K562 (cell line): ENCODE results near the gene KRT4. TPM values are rescaled to one million over a fixed set of nuclear protein-coding genes. Genes with fewer than 3 reads are reported as not detected.

ENCODE experiments used
- ATAC-seq: fragments of 200-7000 bp; cut with Tn5 transposase; 3 replicates; pipeline ENCODE4 v1.9.1; 2020; ENCODE audit warnings: moderate library complexity
- BruUV-seq: library from RNA; stranded (reverse); fragments of 400-500 nt; replicated peaks from 2 replicates; lab custom pipeline; 2021; lab: Mats Ljungman, UMichigan
- CTCF ChIA-PET: fragments of 300-600 bp; formaldehyde crosslinking; extraction: SDS; loops from one replicate; lab custom pipeline; 2021; ENCODE audit warnings: low intra/inter-chr PET ratio; lab: Yijun Ruan, JAX
- POLR2A ChIA-PET: fragments of 300-600, 350-650 bp; sonication (Branson Sonifier 250); formaldehyde crosslinking; extraction: SDS; loops from one replicate; lab custom pipeline; 2021; ENCODE audit warnings: antibody characterized with exemption, inconsistent platforms; lab: Yijun Ruan, JAX
- DNase-seq, 4 experiments: peaks; one replicate each; pipeline versions ENCODE4 v3.0.0 to v3.0.0-alpha.2; 2011 to 2018; ENCODE audit warnings: low spot score in 3 of 4, mixed read lengths in 3 of 4; ENCODE audit errors: extremely low read depth in 1 of 4
- FAIRE-seq: peaks from 2 replicates; lab custom pipeline; 2011; peaks lifted over from hg19 to GRCh38; lab: Jason Lieb, UNC
- H2AFZ ChIP-seq: 2 replicates; pipeline ENCODE4 v1.6.0; 2011; ENCODE audit warnings: low read depth, low read length, control low read depth, inconsistent platforms
- H3K27ac ChIP-seq: fragments of 200-600 bp; 3 replicates; pipeline ENCODE4 v1.8.0; 2011; ENCODE audit warnings: low read depth, mild to moderate bottlenecking, control low read depth, inconsistent platforms, low read length, moderate library complexity, mixed read lengths; ENCODE audit errors: extremely low read depth
- H3K27me3 ChIP-seq, 2 experiments: fragments of 300-600 bp in 1 of 2; 2 replicates in 1 of 2; 3 replicates in 1 of 2; pipeline versions ENCODE4 v1.6.0 to v1.8.0; 2011; ENCODE audit warnings: inconsistent platforms in 2 of 2, low read length in 2 of 2, mild to moderate bottlenecking in 1 of 2, mixed read lengths in 1 of 2, moderate library complexity in 1 of 2; ENCODE audit not compliant: control insufficient read depth in 2 of 2, insufficient read depth in 2 of 2
- H3K36me3 ChIP-seq: fragments of 300-600 bp; 3 replicates; pipeline ENCODE4 v1.8.0; 2011; ENCODE audit warnings: mild to moderate bottlenecking, low read length, inconsistent platforms; ENCODE audit not compliant: control insufficient read depth, insufficient read depth
- H3K4me1 ChIP-seq, 2 experiments: fragments of 200-600 bp in 1 of 2; replicated peaks in 1 of 2; 2 replicates in 1 of 2; 3 replicates in 1 of 2; pipeline versions ENCODE4 v1.5.1 to v1.8.0; 2011; ENCODE audit warnings: inconsistent platforms in 2 of 2, low read length in 2 of 2, mild to moderate bottlenecking in 1 of 2, mixed read lengths in 1 of 2, moderate library complexity in 1 of 2; ENCODE audit not compliant: control insufficient read depth in 2 of 2, insufficient read depth in 2 of 2
- H3K4me2 ChIP-seq: 2 replicates; pipeline ENCODE4 v1.6.1; 2011; ENCODE audit warnings: low read length, control low read depth, inconsistent platforms, mixed read lengths; ENCODE audit not compliant: insufficient read depth
- H3K4me3 ChIP-seq: fragments of 200-600 bp; sonication (generic), shearing (Covaris generic); 2 replicates; pipeline ENCODE4 v1.5.1; 2016; ENCODE audit warnings: control low read depth, inconsistent platforms
- H3K79me2 ChIP-seq: fragments of 200-600 bp; 3 replicates; pipeline ENCODE4 v1.8.0; 2011; ENCODE audit warnings: low read length, inconsistent platforms; ENCODE audit not compliant: control insufficient read depth, insufficient read depth
- H3K9ac ChIP-seq, 2 experiments: 2 replicates each; pipeline versions ENCODE4 v1.6.0 to v1.6.1; 2011; ENCODE audit warnings: low read depth in 2 of 2, low read length in 2 of 2, control low read depth in 1 of 2, inconsistent platforms in 1 of 2, mild to moderate bottlenecking in 1 of 2, mixed read lengths in 1 of 2; ENCODE audit not compliant: insufficient read depth in 1 of 2
- H3K9me1 ChIP-seq: one replicate; pipeline ENCODE4 v1.6.0; 2011; ENCODE audit warnings: inconsistent platforms, mild to moderate bottlenecking, low read length, moderate library complexity; ENCODE audit not compliant: control insufficient read depth, insufficient read depth
- H3K9me3 ChIP-seq: replicated peaks from 2 replicates; pipeline ENCODE4 v1.5.1; 2011; ENCODE audit warnings: low read depth, low read length, inconsistent platforms; ENCODE audit not compliant: control insufficient read depth, insufficient read depth
- H4K20me1 ChIP-seq: replicated peaks from 2 replicates; pipeline ENCODE4 v1.6.1; 2011; ENCODE audit warnings: low read length, inconsistent platforms, mixed read lengths; ENCODE audit not compliant: control insufficient read depth, insufficient read depth
- CBFA2T3 ChIP-seq: fragments of 450-650 bp; IDR thresholded peaks from 2 replicates; pipeline ENCODE4 v1.6.1; 2017
- KHSRP ChIP-seq: fragments of 450-650 bp; IDR thresholded peaks from 2 replicates; pipeline ENCODE4 v1.6.1; 2017
- KLF16 ChIP-seq: IDR thresholded peaks from 2 replicates; pipeline ENCODE4 v1.6.1; 2016; ENCODE audit warnings: antibody characterized with exemption
- KLF6 ChIP-seq: fragments of 250-450 bp; sonication (Bioruptor Pico); IDR thresholded peaks from 2 replicates; pipeline ENCODE4 v1.4.0; 2020; ENCODE audit warnings: mild to moderate bottlenecking, moderate library complexity, borderline replicate concordance
- MEF2D ChIP-seq: conservative IDR thresholded peaks from 2 replicates; pipeline ENCODE4 v1.6.1; 2016; ENCODE audit warnings: low read depth, missing genetic modification characterization, missing compliant biosample characterization
- NR2C2 ChIP-seq, 2 experiments: fragments of 200-800 bp in 1 of 2; sonication (Bioruptor generic) in 1 of 2; sonication (generic) in 1 of 2; formaldehyde crosslinking in 1 of 2; IDR thresholded peaks; 2 replicates each; pipeline versions ENCODE4 v1.6.1 to v1.8.0; 2016 to 2022; ENCODE audit warnings: mild to moderate bottlenecking in 1 of 2, missing compliant biosample characterization in 1 of 2, missing genetic modification characterization in 1 of 2, missing genetic modification reagents in 1 of 2
- SRSF1 ChIP-seq: fragments of 200-400 bp; formaldehyde crosslinking; IDR thresholded peaks from 2 replicates; pipeline ENCODE4 v1.6.1; 2017; ENCODE audit warnings: mild to moderate bottlenecking, low read depth, low read length, moderate library complexity
- ZNF324 ChIP-seq: fragments of 250-450 bp; sonication (Bioruptor Pico); IDR thresholded peaks from 2 replicates; pipeline ENCODE4 v1.4.0; 2020; ENCODE audit warnings: mild to moderate bottlenecking
- WGBS: fragments of 100-300 bp; shearing (Covaris generic); methylation state at CpG from one replicate; pipeline ENCODE4 v1.1.6; 2016; ENCODE audit warnings: low coverage, mixed read lengths; ENCODE audit not compliant: insufficient coverage; ENCODE audit errors: missing lambda C conversion rate; 5-methylcytosine and 5-hydroxymethylcytosine counted together
- in situ Hi-C: fragments of 300-500 bp; cut with MboI; formaldehyde crosslinking; loops from 4 replicates; pipeline ENCODE4 v1.15.0; 2018; ENCODE audit warnings: inconsistent platforms, mixed read lengths
- intact Hi-C: fragments of 100-400 bp; cut with micrococcal nuclease; formaldehyde crosslinking; loops from 2 replicates; pipeline ENCODE4 v1.14.2; 2022
- polyA plus RNA-seq, 8 experiments: library from polyadenylated mRNA; depleted of rRNA in 4 of 8; stranded (reverse) in 5 of 8; unstranded in 3 of 8; fragments of >200 nt; fragmentation: Nextera tagmentation in 2 of 8; fragmentation: Illumina TruSeq in 1 of 8; extraction: Ambion mirVana in 2 of 8; extraction: Trizol in 1 of 8; gene quantifications; 2 replicates each; pipeline versions ENCODE4 v1.2.1 to v1.2.3, GENCODE V29; 2011 to 2014; ENCODE audit warnings: inconsistent platforms in 1 of 8, missing spikeins in 1 of 8
- total RNA-seq, 7 experiments: library from RNA; depleted of rRNA in 6 of 7; stranded (reverse); fragments of >200 nt in 6 of 7; fragmentation: Illumina TruSeq in 2 of 7; extraction: Trizol in 2 of 7; gene quantifications; 2 replicates each; pipeline versions ENCODE4 v1.2.1 to v1.2.3, GENCODE V29; 2011 to 2021; ENCODE audit warnings: low replicate concordance in 1 of 7
- TF ChIP-seq, protein P1 (sequence below): fragments of 200-600 bp; sonication (generic); IDR thresholded peaks from one replicate; pipeline ENCODE4 v1.6.1; 2012; ENCODE audit warnings: mild to moderate bottlenecking, low read depth, low read length, inconsistent platforms
- TF ChIP-seq, protein P2 (sequence below): fragments of 450-650 bp; IDR thresholded peaks from 2 replicates; pipeline ENCODE4 v1.6.1; 2016; ENCODE audit warnings: missing biosample characterization, missing genetic modification characterization

The KRT4 gene
- total and polyA plus RNA-seq, 9 of the 15 experiments (the other 6 are each of a cell fraction or from before 2014, with no cell fraction given), result not detected

DNA sequence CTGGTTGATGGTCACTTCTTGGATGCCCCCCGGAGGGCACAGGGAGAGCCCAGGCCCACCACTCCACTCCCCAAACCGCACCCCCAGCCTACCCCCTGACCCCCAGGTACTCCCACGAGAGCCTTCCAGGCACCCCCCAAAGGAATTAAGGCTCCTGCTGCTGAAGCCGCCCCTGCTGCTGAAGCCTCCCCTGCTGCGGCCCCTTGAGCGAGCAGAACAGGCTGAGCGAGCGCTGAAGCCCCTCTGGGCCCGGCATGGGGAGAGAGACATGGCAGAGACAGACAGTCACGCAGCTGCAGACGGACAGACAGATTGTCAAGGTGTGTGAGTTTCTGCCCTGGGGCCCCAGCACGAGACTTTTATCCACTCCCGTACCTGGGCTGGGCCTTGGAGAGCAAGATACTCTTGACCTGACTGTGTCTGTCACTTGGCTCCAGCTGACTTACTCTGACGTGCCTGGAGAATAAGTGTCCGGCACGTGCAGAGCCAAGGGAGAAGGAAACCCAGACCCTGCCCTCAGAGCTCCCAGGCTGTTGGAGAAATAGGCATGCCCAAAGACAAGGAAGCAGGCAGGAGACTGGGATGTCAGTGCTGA lies 34.8 kb upstream of the KRT4 start, which contains the start of gene KRT78:
Gene KRT78, minus strand, starts transcription at position 334 of the 595 bp plus-strand sequence. Its CDS starts 64 bp downstream, at position 270.
- Histone ChIP-seq H3K27me3 (peaks cover 20 to 67% of the 10 kb centered on the region in 2 experiments; a peak in 4 of 5 replicates), H3K79me2 (no peaks in the 10 kb centered on the region), H3K9ac (no peak within 1 kb of the TSS), H2AFZ (no peak within 1 kb of the TSS), H3K4me3 (no peak within 1 kb of the TSS), H3K9me1 (no peaks in the 10 kb centered on the region), H3K9me3 (no peaks in the 10 kb centered on the region), H3K36me3 (no peaks in the 10 kb centered on the region), H4K20me1 (peaks cover 6% of the 10 kb centered on the region; the same call in 1 of the 2 replicates), H3K4me2 (no peak within 1 kb of the TSS), H3K4me1 (no peaks in the 10 kb centered on the region), H3K27ac (no peak within 1 kb of the TSS)
- POLR2A ChIA-PET, result interaction anchor here (0.6 kb wide), 1 partner anchor 537 kb away, joined by 3 read pairs; no protein-coding TSS in a partner anchor
- no peak for FAIRE-seq
- no peak for DNase-seq
- BruUV-seq, result no TSS peak
- in situ Hi-C loops (no loop called here), intact Hi-C loops (no loop called here)
- CTCF ChIA-PET, result no interaction called here
- ATAC-seq, result no peak
- 6% methylated on average over 14 of the region's 16 CpGs for WGBS
- no peak for TF ChIP-seq KHSRP
- TF ChIP-seq KLF6 (CRISPR knock-in tag), result no peak
- TF ChIP-seq ZNF324, result no peak
- TF ChIP-seq, protein P1, sequence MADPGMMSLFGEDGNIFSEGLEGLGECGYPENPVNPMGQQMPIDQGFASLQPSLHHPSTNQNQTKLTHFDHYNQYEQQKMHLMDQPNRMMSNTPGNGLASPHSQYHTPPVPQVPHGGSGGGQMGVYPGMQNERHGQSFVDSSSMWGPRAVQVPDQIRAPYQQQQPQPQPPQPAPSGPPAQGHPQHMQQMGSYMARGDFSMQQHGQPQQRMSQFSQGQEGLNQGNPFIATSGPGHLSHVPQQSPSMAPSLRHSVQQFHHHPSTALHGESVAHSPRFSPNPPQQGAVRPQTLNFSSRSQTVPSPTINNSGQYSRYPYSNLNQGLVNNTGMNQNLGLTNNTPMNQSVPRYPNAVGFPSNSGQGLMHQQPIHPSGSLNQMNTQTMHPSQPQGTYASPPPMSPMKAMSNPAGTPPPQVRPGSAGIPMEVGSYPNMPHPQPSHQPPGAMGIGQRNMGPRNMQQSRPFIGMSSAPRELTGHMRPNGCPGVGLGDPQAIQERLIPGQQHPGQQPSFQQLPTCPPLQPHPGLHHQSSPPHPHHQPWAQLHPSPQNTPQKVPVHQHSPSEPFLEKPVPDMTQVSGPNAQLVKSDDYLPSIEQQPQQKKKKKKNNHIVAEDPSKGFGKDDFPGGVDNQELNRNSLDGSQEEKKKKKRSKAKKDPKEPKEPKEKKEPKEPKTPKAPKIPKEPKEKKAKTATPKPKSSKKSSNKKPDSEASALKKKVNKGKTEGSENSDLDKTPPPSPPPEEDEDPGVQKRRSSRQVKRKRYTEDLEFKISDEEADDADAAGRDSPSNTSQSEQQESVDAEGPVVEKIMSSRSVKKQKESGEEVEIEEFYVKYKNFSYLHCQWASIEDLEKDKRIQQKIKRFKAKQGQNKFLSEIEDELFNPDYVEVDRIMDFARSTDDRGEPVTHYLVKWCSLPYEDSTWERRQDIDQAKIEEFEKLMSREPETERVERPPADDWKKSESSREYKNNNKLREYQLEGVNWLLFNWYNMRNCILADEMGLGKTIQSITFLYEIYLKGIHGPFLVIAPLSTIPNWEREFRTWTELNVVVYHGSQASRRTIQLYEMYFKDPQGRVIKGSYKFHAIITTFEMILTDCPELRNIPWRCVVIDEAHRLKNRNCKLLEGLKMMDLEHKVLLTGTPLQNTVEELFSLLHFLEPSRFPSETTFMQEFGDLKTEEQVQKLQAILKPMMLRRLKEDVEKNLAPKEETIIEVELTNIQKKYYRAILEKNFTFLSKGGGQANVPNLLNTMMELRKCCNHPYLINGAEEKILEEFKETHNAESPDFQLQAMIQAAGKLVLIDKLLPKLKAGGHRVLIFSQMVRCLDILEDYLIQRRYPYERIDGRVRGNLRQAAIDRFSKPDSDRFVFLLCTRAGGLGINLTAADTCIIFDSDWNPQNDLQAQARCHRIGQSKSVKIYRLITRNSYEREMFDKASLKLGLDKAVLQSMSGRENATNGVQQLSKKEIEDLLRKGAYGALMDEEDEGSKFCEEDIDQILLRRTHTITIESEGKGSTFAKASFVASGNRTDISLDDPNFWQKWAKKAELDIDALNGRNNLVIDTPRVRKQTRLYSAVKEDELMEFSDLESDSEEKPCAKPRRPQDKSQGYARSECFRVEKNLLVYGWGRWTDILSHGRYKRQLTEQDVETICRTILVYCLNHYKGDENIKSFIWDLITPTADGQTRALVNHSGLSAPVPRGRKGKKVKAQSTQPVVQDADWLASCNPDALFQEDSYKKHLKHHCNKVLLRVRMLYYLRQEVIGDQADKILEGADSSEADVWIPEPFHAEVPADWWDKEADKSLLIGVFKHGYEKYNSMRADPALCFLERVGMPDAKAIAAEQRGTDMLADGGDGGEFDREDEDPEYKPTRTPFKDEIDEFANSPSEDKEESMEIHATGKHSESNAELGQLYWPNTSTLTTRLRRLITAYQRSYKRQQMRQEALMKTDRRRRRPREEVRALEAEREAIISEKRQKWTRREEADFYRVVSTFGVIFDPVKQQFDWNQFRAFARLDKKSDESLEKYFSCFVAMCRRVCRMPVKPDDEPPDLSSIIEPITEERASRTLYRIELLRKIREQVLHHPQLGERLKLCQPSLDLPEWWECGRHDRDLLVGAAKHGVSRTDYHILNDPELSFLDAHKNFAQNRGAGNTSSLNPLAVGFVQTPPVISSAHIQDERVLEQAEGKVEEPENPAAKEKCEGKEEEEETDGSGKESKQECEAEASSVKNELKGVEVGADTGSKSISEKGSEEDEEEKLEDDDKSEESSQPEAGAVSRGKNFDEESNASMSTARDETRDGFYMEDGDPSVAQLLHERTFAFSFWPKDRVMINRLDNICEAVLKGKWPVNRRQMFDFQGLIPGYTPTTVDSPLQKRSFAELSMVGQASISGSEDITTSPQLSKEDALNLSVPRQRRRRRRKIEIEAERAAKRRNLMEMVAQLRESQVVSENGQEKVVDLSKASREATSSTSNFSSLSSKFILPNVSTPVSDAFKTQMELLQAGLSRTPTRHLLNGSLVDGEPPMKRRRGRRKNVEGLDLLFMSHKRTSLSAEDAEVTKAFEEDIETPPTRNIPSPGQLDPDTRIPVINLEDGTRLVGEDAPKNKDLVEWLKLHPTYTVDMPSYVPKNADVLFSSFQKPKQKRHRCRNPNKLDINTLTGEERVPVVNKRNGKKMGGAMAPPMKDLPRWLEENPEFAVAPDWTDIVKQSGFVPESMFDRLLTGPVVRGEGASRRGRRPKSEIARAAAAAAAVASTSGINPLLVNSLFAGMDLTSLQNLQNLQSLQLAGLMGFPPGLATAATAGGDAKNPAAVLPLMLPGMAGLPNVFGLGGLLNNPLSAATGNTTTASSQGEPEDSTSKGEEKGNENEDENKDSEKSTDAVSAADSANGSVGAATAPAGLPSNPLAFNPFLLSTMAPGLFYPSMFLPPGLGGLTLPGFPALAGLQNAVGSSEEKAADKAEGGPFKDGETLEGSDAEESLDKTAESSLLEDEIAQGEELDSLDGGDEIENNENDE, result no peak
- no peak for TF ChIP-seq MEF2D (tag)
- no peak for TF ChIP-seq NR2C2 (CRISPR knock-in tag; IDR thresholded peaks at IDR 0.05)
- TF ChIP-seq NR2C2 (tag; IDR thresholded peaks at IDR 0.05), result no peak
- no peak for TF ChIP-seq SRSF1
- TF ChIP-seq CBFA2T3, result no peak
- TF ChIP-seq KLF16, result no peak
- TF ChIP-seq, protein P2, sequence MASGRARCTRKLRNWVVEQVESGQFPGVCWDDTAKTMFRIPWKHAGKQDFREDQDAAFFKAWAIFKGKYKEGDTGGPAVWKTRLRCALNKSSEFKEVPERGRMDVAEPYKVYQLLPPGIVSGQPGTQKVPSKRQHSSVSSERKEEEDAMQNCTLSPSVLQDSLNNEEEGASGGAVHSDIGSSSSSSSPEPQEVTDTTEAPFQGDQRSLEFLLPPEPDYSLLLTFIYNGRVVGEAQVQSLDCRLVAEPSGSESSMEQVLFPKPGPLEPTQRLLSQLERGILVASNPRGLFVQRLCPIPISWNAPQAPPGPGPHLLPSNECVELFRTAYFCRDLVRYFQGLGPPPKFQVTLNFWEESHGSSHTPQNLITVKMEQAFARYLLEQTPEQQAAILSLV (tag), result no peak
